ENCODE measurements around the gene MRPS30. TPM values are rescaled to one million over a fixed set of nuclear protein-coding genes. Genes with fewer than 3 reads are reported as not detected.

The MRPS30 gene
- total and polyA plus RNA-seq, 2 of the 4 experiments (the other 2 are of a cell fraction), result 18.3 to 51.4 TPM

GRCh38 chr5:44807269-44807668 lies 1.5 kb upstream of the MRPS30 start:
- H4K8ac ChIP-seq (ENCODE audit: low read depth in 2 of 2, low read length in 2 of 2), result no peak overlapping the region
- no peak overlapping the region for H3K4me2 ChIP-seq (ENCODE audit: low read depth, low read length)
- H3K4ac ChIP-seq (ENCODE audit: low read depth, low read length), result no peak overlapping the region
- H3K27me3 ChIP-seq (ENCODE audit: control insufficient read depth, insufficient read depth, low read length), result no peaks in the 10 kb centered on the region
- H3K23ac ChIP-seq (ENCODE audit: low read depth, low read length), result no peak overlapping the region
- no peak overlapping the region for H2BK120ac ChIP-seq (ENCODE audit: low read depth, low read length)
- ChIA-PET CTCF (interaction anchor here (0.8 kb wide), 1 partner anchor 1540 kb away, joined by 3 read pairs; no protein-coding TSS in a partner anchor), POLR2A (ENCODE audit: unreplicated experiment) (no interaction called here)
- H2AK9ac ChIP-seq (replicated peaks; ENCODE audit: low read depth, low read length, poor library complexity), result no peak overlapping the region
- H4K20me1 ChIP-seq (ENCODE audit: insufficient read depth, low read length), result no peaks in the 10 kb centered on the region; the same call in 1 of the 2 replicates
- dilution Hi-C loops (cut with HindIII; ENCODE audit: low sequenced_read_pairs, unreplicated experiment) (no loop called here), intact Hi-C loops (cut with micrococcal nuclease) (no loop called here), in situ Hi-C loops (cut with MboI; ENCODE audit: low sequenced_read_pairs) (no loop called here)
- ATAC-seq (ENCODE audit: low read depth), result no peak
- no CpG with 5 or more reads among the region's 1 CpG for WGBS, 2 experiments (ENCODE audit: extremely low coverage in 2 of 2, insufficient read length in 1 of 2)
- no peak overlapping the region for H2BK5ac ChIP-seq (ENCODE audit: low read depth, low read length, poor library complexity, severe bottlenecking)
- no peak for DNase-seq
- H2AFZ ChIP-seq (replicated peaks; ENCODE audit: low read length, poor library complexity), result no peak overlapping the region
- H3K14ac ChIP-seq (replicated peaks; ENCODE audit: low read depth, low read length), result no peak overlapping the region
- BruUV-seq (replicated peaks), result no TSS peak
- H2AK5ac ChIP-seq (ENCODE audit: low read depth, low read length), result no peak overlapping the region
- peaks cover 0 to 14% of the 10 kb centered on the region in 2 experiments for H3K79me1 ChIP-seq (ENCODE audit: low read depth in 1 of 2, low read length in 2 of 2)
- H3K4me3 ChIP-seq (ENCODE audit: insufficient read depth, low read depth, low read length), result no peak overlapping the region
- no peak overlapping the region for H2BK15ac ChIP-seq (ENCODE audit: low read depth, low read length)
- H3K18ac ChIP-seq (ENCODE audit: low read depth, low read length), result no peak overlapping the region
- no peaks in the 10 kb centered on the region for H3K9me3 ChIP-seq (ENCODE audit: control insufficient read depth, insufficient read depth, low read length)
- no peak overlapping the region for H3K9ac ChIP-seq (ENCODE audit: low read depth, low read length)
- H3K27ac ChIP-seq (ENCODE audit: insufficient read depth, low read length), result no peak overlapping the region
- H3K4me1 ChIP-seq (ENCODE audit: control insufficient read depth, insufficient read depth, low read length), result no peaks in the 10 kb centered on the region
- no peak overlapping the region for H2BK20ac ChIP-seq (ENCODE audit: low read depth, low read length)
- TF ChIP-seq SMC3 (IDR thresholded peaks at IDR 0.05; ENCODE audit: low read depth, low read length) (no peak), NFE2L2 (IDR thresholded peaks at IDR 0.05; ENCODE audit: low read depth, low read length) (no peak), POLR2A (IDR thresholded peaks at IDR 0.05; ENCODE audit: low read depth, low read length) (no peak), BHLHE40 (IDR thresholded peaks at IDR 0.05; ENCODE audit: low read depth, low read length) (no peak), ELK1 (IDR thresholded peaks at IDR 0.05; ENCODE audit: borderline replicate concordance, low read depth, low read length) (no peak)
- no peak overlapping the region for H4K5ac ChIP-seq (ENCODE audit: low read depth, low read length)
- no peaks in the 10 kb centered on the region for H3K36me3 ChIP-seq (ENCODE audit: control insufficient read depth, insufficient read depth, low read length)
- H3K9me1 ChIP-seq (ENCODE audit: insufficient read depth, low read length), result no peaks in the 10 kb centered on the region
- no peak overlapping the region for H4K91ac ChIP-seq (ENCODE audit: insufficient read depth, low read depth, low read length)
- H3K56ac ChIP-seq (ENCODE audit: extremely low read depth, insufficient read depth, low read length), result no peak overlapping the region

Measured in IMR-90 (cell line).